SU-DHL-6 (cell line): ENCODE results near the gene L1TD1.

Experiments used
- EZH2phosphoT487 ChIP-seq: fragments of 200-600 bp; sonication (generic), shearing (Covaris generic); conservative IDR thresholded peaks from 2 replicates; pipeline ENCODE4 v1.6.1; 2018; ENCODE audit warnings: mild to moderate bottlenecking, antibody characterized with exemption, low read length, moderate library complexity, mixed read lengths
- TF ChIP-seq, protein P1 (sequence below): fragments of 200-600 bp; sonication (generic); IDR thresholded peaks from one replicate; pipeline ENCODE4 v1.5.1; 2017; ENCODE audit warnings: antibody characterized with exemption, mild to moderate bottlenecking, low read length, moderate library complexity; ENCODE audit not compliant: insufficient read depth, poor library complexity, severe bottlenecking

DNA sequence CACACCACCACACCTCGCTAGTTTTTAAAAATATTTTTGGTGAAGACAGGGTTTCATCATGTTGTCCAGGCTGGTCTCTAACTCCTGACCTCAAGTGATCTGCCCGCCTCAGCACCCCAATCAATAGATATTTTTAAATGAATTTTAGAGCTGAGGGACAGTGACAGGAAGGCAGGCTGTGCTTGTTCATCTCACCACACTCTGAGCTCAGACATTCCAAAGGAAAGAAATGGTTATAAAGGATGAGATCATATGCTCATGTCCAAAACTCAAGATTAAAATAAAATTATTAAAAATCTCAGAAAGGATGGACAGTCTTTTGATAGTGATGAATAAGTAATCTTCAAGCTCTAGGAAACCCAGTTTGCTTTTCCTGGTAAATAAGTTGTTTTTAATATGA lies 40.9 kb downstream of the L1TD1 start:
- TF ChIP-seq, protein P1, sequence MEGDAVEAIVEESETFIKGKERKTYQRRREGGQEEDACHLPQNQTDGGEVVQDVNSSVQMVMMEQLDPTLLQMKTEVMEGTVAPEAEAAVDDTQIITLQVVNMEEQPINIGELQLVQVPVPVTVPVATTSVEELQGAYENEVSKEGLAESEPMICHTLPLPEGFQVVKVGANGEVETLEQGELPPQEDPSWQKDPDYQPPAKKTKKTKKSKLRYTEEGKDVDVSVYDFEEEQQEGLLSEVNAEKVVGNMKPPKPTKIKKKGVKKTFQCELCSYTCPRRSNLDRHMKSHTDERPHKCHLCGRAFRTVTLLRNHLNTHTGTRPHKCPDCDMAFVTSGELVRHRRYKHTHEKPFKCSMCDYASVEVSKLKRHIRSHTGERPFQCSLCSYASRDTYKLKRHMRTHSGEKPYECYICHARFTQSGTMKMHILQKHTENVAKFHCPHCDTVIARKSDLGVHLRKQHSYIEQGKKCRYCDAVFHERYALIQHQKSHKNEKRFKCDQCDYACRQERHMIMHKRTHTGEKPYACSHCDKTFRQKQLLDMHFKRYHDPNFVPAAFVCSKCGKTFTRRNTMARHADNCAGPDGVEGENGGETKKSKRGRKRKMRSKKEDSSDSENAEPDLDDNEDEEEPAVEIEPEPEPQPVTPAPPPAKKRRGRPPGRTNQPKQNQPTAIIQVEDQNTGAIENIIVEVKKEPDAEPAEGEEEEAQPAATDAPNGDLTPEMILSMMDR = no peak
- TF ChIP-seq EZH2phosphoT487 = no peak
